ENCODE measurements around the gene SNAPIN. TPM values are rescaled to one million over a fixed set of nuclear protein-coding genes. Genes with fewer than 3 reads are reported as not detected.

The SNAPIN gene
- total RNA-seq, 4 donors from 2014 or later = 39.9 to 61.2 (median 51.1) TPM

GRCh38 chr1:153687346-153688125, 29.0 kb downstream of the SNAPIN start:
- H3K27ac ChIP-seq = no peak overlapping the region
- intact Hi-C loops (cut with DNase I) = no loop called here
- no peak overlapping the region for H3K4me3 ChIP-seq
- TF ChIP-seq POLR2A (IDR thresholded peaks at IDR 0.05) = no peak
- no peak for TF ChIP-seq CTCF (IDR thresholded peaks at IDR 0.05)
- H3K36me3 ChIP-seq = peaks cover 0 to 11% (median 0%) of the 10 kb centered on the region in 3 donors
- H3K4me1 ChIP-seq = peaks cover 0 to 5% (median 0%) of the 10 kb centered on the region in 3 donors
- no peaks in the 10 kb centered on the region for H3K9me3 ChIP-seq
- 76 to 87% methylated on average over 6 to 12 of the region's 16 CpGs for WGBS, 2 donors
- H3K27me3 ChIP-seq = no peaks in the 10 kb centered on the region
- no peak for DNase-seq

GRCh38 chr1:153688276-153688675, 29.8 kb downstream of the SNAPIN start:
- intact Hi-C loops (cut with DNase I) = no loop called here
- H3K36me3 ChIP-seq = peaks cover 0 to 9% (median 0%) of the 10 kb centered on the region in 3 donors
- no peak overlapping the region for H3K27ac ChIP-seq

GRCh38 chr1:153688736-153689328, 30.3 kb downstream of the SNAPIN start:
- WGBS, 2 donors = 85 to 87% methylated on average over 9 to 12 of the region's 18 CpGs
- intact Hi-C loops (cut with DNase I) = no loop called here
- peaks cover 0 to 5% (median 0%) of the 10 kb centered on the region in 3 donors for H3K4me1 ChIP-seq
- no peak for DNase-seq
- peaks cover 0 to 9% (median 0%) of the 10 kb centered on the region in 3 donors for H3K36me3 ChIP-seq
- no peak overlapping the region for H3K27ac ChIP-seq
- no peak for TF ChIP-seq POLR2A (IDR thresholded peaks at IDR 0.05)
- TF ChIP-seq CTCF (IDR thresholded peaks at IDR 0.05) = no peak
- H3K4me3 ChIP-seq = no peak overlapping the region
- no peaks in the 10 kb centered on the region for H3K9me3 ChIP-seq
- H3K27me3 ChIP-seq = no peaks in the 10 kb centered on the region

More at GRCh38 chr1:153688276-153688675, 29.8 kb downstream of the SNAPIN start:
- Histone ChIP-seq H3K4me1 (peaks cover 0 to 5% (median 0%) of the 10 kb centered on the region in 3 donors), H3K27me3 (no peaks in the 10 kb centered on the region), H3K4me3 (no peak overlapping the region), H3K9me3 (no peaks in the 10 kb centered on the region)
- DNase-seq = no peak
- 82 to 87% methylated on average over 7 of the region's 7 CpGs for WGBS, 2 donors
- no peak for TF ChIP-seq CTCF (IDR thresholded peaks at IDR 0.05)
- no peak for TF ChIP-seq POLR2A (IDR thresholded peaks at IDR 0.05)

GRCh38 chr1:153693466-153693865, 35.0 kb downstream of the SNAPIN start:
- 75 to 100% methylated on average over 1 to 3 of the region's 4 CpGs for WGBS, 2 donors
- no peak for DNase-seq
- TF ChIP-seq POLR2A (IDR thresholded peaks at IDR 0.05) (no peak), CTCF (IDR thresholded peaks at IDR 0.05) (no peak)
- no peaks in the 10 kb centered on the region for H3K36me3 ChIP-seq
- intact Hi-C loops (cut with DNase I) = no loop called here
- H3K4me1 ChIP-seq = peaks cover 8 to 16% (median 11%) of the 10 kb centered on the region in 3 donors
- no peaks in the 10 kb centered on the region for H3K9me3 ChIP-seq
- no peaks in the 10 kb centered on the region for H3K27me3 ChIP-seq
- H3K27ac ChIP-seq = no peak overlapping the region
- H3K4me3 ChIP-seq = no peak overlapping the region

- no peak for TF ChIP-seq CTCF (IDR thresholded peaks at IDR 0.05)
- no peak for TF ChIP-seq POLR2A (IDR thresholded peaks at IDR 0.05)
- Histone ChIP-seq H3K4me3 (no peak overlapping the region), H3K27me3 (no peaks in the 10 kb centered on the region), H3K9me3 (no peaks in the 10 kb centered on the region), H3K4me1 (peaks cover 8 to 26% (median 26%) of the 10 kb centered on the region in 3 donors), H3K36me3 (no peaks in the 10 kb centered on the region), H3K27ac (peak overlapping the region in 2 of 4 donors; percentile 87 to 94)
- DNase-seq = no peak
- intact Hi-C loops (cut with DNase I) = no loop called here
- whole genome bisulfite sequencing, 2 donors = 81 to 87% methylated on average over 8 of the region's 8 CpGs
Observed at GRCh38 chr1:153696741-153697140, 38.2 kb downstream of the SNAPIN start.

All from esophagus squamous epithelium (tissue), 5 donors.